Activated gamma-delta T cell treated with Interleukin-2 at 50 U/mL for 16 hours (primary cell): Measurements from ENCODE around the gene TRIM60.
"Not testable (repeated sequence)": the region's sequence is repeated elsewhere in the genome, so short reads cannot be mapped to it uniquely, and the experiment has no call there.

Source experiments
- DNase-seq: peaks from one replicate; pipeline ENCODE4 v3.0.0-alpha.2; 2020

The TRIM60 gene

GRCh38 chr4:165055601-165056000, 23.8 kb downstream of the TRIM60 start:
- DNase-seq, result no peak

DNA sequence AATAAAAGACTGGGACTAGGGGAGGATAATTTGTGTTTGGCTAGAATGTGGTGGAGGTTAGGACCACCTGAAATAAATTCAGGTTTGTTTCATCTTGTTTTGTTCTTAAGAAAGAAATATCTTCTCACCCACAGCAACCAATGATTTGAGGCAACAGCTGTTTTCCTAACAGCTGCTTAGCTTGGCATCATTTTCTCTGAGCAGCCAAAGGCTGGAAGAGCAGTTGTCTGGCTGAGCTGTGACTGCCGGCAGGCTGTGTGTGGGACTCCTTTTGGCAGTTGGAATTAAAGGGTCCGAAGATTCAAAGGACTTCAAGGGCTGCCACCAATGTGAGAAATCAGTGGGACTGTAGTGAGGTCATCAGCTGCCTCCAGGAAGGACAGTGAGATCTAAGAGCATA, 26.9 kb downstream of the TRIM60 start:
- no peak for DNase-seq

DNA sequence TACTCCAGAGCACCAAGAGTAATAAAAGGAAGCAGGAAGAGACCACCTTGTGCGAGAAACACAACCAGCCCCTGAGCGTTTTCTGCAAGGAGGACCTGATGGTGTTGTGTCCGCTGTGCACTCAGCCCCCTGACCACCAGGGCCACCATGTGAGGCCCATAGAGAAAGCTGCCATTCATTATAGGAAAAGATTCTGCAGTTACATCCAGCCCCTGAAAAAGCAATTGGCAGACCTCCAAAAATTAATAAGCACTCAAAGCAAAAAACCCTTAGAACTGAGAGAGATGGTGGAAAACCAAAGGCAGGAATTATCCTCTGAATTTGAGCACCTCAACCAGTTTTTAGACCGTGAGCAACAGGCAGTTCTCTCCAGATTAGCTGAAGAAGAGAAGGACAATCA, 27.6 kb downstream of the TRIM60 start:
- DNase-seq, result no peak

DNA sequence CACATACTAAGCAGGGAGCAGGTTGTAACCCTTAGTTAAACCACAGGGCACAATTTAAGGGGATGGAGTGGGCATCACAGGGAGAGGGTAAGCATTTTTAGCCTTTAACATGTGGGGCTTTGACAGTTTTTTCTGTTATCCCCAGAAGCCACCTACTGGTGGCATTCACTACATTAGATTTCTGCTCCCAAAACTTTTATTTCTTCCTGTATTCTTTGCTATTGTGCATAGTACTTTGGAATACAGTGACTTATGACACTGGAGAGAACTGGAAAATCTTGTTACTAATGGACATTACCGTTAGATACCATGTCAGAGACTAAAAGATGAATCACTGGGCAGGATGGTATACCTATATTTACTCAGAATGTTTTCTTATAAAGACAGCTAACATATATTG, 29.1 kb downstream of the TRIM60 start:
- DNase-seq, result no peak

DNA sequence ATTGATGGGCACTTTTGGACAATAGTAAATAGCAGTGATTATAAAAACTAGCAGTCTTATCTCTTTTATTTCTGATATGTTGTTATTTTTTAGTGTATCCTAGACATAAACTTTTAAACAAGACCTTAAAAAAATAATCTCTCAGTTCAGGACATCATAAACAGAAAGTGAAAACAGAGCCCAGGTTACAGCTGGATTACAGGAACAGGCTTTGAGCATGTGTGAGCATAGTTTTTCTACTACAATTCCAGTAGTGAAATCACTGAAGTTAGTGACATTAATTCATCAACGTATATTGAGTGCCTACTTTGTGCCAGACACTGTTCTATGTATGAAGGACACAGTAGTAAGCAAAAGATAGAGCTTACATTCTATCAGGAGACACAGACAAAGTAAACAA, 38.8 kb downstream of the TRIM60 start:
- DNase-seq, result no peak

GRCh38 chr4:165073346-165073745, 41.5 kb downstream of the TRIM60 start:
- DNase-seq, result not testable (repeated sequence)

- DNase-seq, result no peak
Observed at GRCh38 chr4:165077034-165077578, 45.3 kb downstream of the TRIM60 start.

- no peak for DNase-seq
Observed at GRCh38 chr4:165079476-165079875, 47.7 kb downstream of the TRIM60 start.

DNA sequence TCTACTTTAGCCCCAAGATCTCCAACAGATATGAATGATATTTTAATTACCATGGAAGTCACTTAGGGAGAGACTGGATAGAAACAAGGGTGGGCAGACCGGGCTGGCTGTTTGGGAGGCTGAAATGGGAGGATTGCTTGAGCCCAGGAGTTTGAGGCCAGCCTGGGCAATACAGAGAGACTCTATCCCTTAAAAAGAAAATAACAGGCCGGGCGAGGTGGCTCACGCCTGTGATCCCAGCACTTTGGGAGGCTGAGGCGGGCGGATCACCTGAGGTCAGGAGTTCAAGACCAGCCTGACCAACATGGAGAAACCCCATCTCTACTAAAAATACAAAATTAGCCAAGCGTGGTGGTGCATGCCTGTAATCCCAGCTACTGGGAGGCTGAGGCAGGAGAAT, 53.0 kb downstream of the TRIM60 start:
- not testable (repeated sequence) for DNase-seq

DNA sequence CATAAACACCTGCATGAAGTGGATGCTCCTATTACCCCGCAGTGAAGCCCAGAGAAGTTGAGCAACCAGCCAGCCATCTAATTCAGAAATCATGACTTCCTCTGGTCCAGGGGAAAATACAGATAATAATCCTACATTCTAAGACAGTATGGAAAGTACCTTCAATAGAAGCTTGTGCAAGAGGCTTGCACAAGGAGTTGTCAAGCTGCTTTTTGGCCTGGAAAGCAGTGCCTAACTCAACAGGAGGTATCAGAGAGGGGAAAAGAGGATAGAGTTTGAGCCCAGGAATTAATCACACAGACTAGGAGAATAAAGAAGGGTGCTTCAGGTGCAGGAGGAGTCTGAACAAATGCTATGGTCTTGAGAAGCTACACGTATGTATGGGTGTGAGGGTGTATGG, 54.1 kb downstream of the TRIM60 start:
- no peak for DNase-seq

DNA sequence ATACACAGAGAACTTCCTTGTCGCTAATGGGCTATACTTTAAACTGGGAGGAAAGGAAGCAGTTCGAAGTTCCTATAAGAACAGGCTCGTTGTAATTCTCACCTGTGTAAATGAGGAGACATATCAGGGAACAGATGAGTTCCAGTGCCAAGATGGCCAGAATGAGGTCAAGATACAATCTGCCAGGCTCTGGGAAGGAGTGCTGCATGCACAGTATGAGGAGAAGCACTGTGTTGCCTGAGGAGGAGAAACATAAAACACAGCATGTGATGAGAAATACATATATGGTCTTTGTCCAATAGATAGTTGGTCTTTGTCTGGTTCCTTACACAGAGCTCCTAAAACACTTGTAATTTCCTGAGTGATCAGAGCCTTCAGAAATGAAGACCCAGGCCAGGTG, 56.6 kb downstream of the TRIM60 start:
- no peak for DNase-seq
